Lung (tissue), 12 donors: ENCODE measurements around the gene ADH1C. TPM values are rescaled to one million over a fixed set of nuclear protein-coding genes. Genes with fewer than 3 reads are reported as not detected.
A peak's percentile ranks its signal among the peaks of the same experiment; 100 is the strongest.

ENCODE experiments used
- ATAC-seq: fragments of 200-7000 bp; cut with Tn5 transposase; one replicate; pipeline ENCODE4 v1.9.1; 2020; ENCODE audit warnings: moderate number of reproducible peaks; ENCODE audit not compliant: insufficient read depth, low FRiP score
- DNase-seq, 3 donors: peaks; one replicate each; pipeline ENCODE4 v3.0.0-alpha.2; 2013 to 2017
- H3K27ac ChIP-seq, 2 donors: one replicate each; pipeline ENCODE4 v1.5.1; 2013; ENCODE audit warnings: mild to moderate bottlenecking in 2 of 2, moderate library complexity in 2 of 2, control low read depth in 1 of 2, inconsistent platforms in 1 of 2, low read depth in 1 of 2, low read length in 1 of 2
- H3K27me3 ChIP-seq, 3 donors: one replicate each; pipeline ENCODE4 v1.5.1; 2013; ENCODE audit warnings: low read length in 2 of 3; ENCODE audit not compliant: control insufficient read depth in 3 of 3, insufficient read depth in 3 of 3
- H3K36me3 ChIP-seq, 4 donors: one replicate each; pipeline ENCODE4 v1.5.1; 2013; ENCODE audit warnings: low read length in 4 of 4, mild to moderate bottlenecking in 1 of 4, moderate library complexity in 1 of 4; ENCODE audit not compliant: control insufficient read depth in 4 of 4, insufficient read depth in 4 of 4
- H3K4me1 ChIP-seq, 5 donors: one replicate each; pipeline ENCODE4 v1.5.1; 2013; ENCODE audit warnings: low read length in 5 of 5, mild to moderate bottlenecking in 2 of 5, moderate library complexity in 1 of 5; ENCODE audit not compliant: control insufficient read depth in 5 of 5, insufficient read depth in 5 of 5
- H3K4me3 ChIP-seq: one replicate; pipeline ENCODE4 v1.5.1; 2013; ENCODE audit warnings: mild to moderate bottlenecking, control low read depth, moderate library complexity
- H3K9ac ChIP-seq, 2 donors: one replicate each; pipeline ENCODE4 v1.5.1; 2013; ENCODE audit warnings: low read length in 2 of 2, control low read depth in 1 of 2; ENCODE audit not compliant: insufficient read depth in 1 of 2
- H3K9me3 ChIP-seq, 4 donors: one replicate each; pipeline ENCODE4 v1.5.1; 2013; ENCODE audit warnings: low read length in 3 of 4, mild to moderate bottlenecking in 1 of 4, moderate library complexity in 1 of 4; ENCODE audit not compliant: control insufficient read depth in 4 of 4, insufficient read depth in 3 of 4
- CTCF ChIP-seq: IDR thresholded peaks from 2 replicates; pipeline ENCODE4 v1.5.1; 2012; ENCODE audit warnings: mild to moderate bottlenecking; ENCODE audit errors: control extremely low read depth, extremely low read depth
- WGBS, 2 donors: extraction: QIAGEN DNeasy Blood & Tissue Kit; methylation state at CpG; one replicate each; pipeline ENCODE4 v1.1.7; 2013; 5-methylcytosine and 5-hydroxymethylcytosine counted together
- polyA plus RNA-seq, 2 donors: library from polyadenylated mRNA; stranded (reverse); fragments of 200-250 nt; gene quantifications; one replicate each; pipeline ENCODE4 v1.2.1, GENCODE V29; 2013
- total RNA-seq, 2 donors: library from RNA; depleted of rRNA in 1 of 2; stranded (reverse); fragments of >200 nt in 1 of 2; gene quantifications; one replicate each; pipeline ENCODE4 v1.2.1, GENCODE V29; 2014 to 2021
- donor health status: control.
- donor health status: control.
- donor health status: Bipolar disorder and iron deficiency.
- donor health status: healthy.
- donor health status: DM: yes; HTN: yes; CAD: no.

Gene ADH1C
- total and polyA plus RNA-seq, 4 donors = 2.6 to 14.8 (median 6.4) TPM

- DNase-seq (no peak), ATAC-seq (no peak)
- 85% methylated on average over 7 of the region's 7 CpGs for WGBS, 2 donors
- Histone ChIP-seq H3K27me3 (no peaks in the 10 kb centered on the region), H3K9me3 (peaks cover 0 to 15% (median 0%) of the 10 kb centered on the region in 4 donors), H3K9ac (no peak overlapping the region), H3K4me1 (peaks cover 0 to 26% (median 0%) of the 10 kb centered on the region in 5 donors), H3K4me3 (no peak overlapping the region), H3K27ac (no peak overlapping the region), H3K36me3 (no peaks in the 10 kb centered on the region)
- TF ChIP-seq CTCF = no peak
Observed at GRCh38 chr4:99301376-99302164, 51.0 kb downstream of the ADH1C start.

- H3K9ac ChIP-seq = no peak overlapping the region
- TF ChIP-seq CTCF = no peak
- H3K9me3 ChIP-seq = peaks cover 0 to 16% (median 0%) of the 10 kb centered on the region in 4 donors
- no peak overlapping the region for H3K4me3 ChIP-seq
- H3K36me3 ChIP-seq = no peaks in the 10 kb centered on the region
- peak; percentile 67 for ATAC-seq
- DNase-seq = peak; percentile 97 to 100 (median 100)
- H3K27ac ChIP-seq = no peak overlapping the region
- no peaks in the 10 kb centered on the region for H3K27me3 ChIP-seq
- 40 to 69% methylated on average over 4 of the region's 4 CpGs for WGBS, 2 donors
- H3K4me1 ChIP-seq = peaks cover 0 to 26% (median 0%) of the 10 kb centered on the region in 5 donors
Observed at GRCh38 chr4:99300934-99301333, 51.6 kb downstream of the ADH1C start.

DNA sequence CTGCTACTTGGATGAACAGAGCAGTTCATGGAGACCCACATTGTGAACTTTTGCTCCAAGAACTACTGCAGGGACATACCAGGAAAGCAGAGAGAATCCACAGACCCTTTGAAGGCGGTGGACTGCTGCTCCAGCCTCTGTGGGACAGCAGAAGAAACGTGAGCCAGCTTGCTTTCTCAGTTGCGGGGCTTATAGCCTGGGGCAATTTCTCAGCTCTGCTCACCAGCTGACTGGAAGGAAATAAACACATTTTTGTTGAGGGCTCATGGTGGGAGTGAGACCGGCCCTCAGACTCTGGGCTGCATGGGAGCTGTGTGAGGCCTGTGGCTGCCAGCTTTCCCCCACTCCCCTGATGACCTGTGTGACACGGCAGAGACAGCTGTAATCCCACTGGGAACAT lies 59.2 kb downstream of the ADH1C start:
- WGBS, 2 donors = 87 to 91% methylated on average over 5 of the region's 5 CpGs
- Histone ChIP-seq H3K9ac (no peak overlapping the region), H3K9me3 (peaks cover 0 to 14% (median 7%) of the 10 kb centered on the region in 4 donors), H3K4me1 (peaks cover 0 to under 1% (median 0%) of the 10 kb centered on the region in 5 donors), H3K27ac (no peak overlapping the region), H3K27me3 (no peaks in the 10 kb centered on the region), H3K36me3 (peaks cover 0 to 12% (median 5%) of the 10 kb centered on the region in 4 donors), H3K4me3 (no peak overlapping the region)
- ATAC-seq (no peak), DNase-seq (no peak)
- TF ChIP-seq CTCF = no peak
